H9 (cell line): ENCODE results near the gene EXOC2. TPM values are rescaled to one million over a fixed set of nuclear protein-coding genes. Genes with fewer than 3 reads are reported as not detected.

Experiments used
- DNase-seq: peaks from one replicate; pipeline ENCODE4 v3.0.0-alpha.2; 2017
- H2AFZ ChIP-seq: one replicate; pipeline ENCODE4 v1.6.1; 2013; ENCODE audit warnings: mild to moderate bottlenecking, low read length, control low read depth, moderate library complexity
- H2AK5ac ChIP-seq: 2 replicates; pipeline ENCODE4 v1.6.1; 2013; ENCODE audit warnings: low read length, control low read depth, mixed read lengths; ENCODE audit not compliant: insufficient read length
- H2BK120ac ChIP-seq: one replicate; pipeline ENCODE4 v1.6.1; 2013; ENCODE audit warnings: low read depth, mild to moderate bottlenecking, low read length, control low read depth, inconsistent platforms; ENCODE audit not compliant: poor library complexity, severe bottlenecking
- H2BK12ac ChIP-seq: 2 replicates; pipeline ENCODE4 v1.6.1; 2013; ENCODE audit warnings: low read length, control low read depth, mixed read lengths, low read depth; ENCODE audit not compliant: insufficient read length
- H2BK15ac ChIP-seq: 2 replicates; pipeline ENCODE4 v1.6.1; 2013; ENCODE audit warnings: low read depth, low read length, control low read depth
- H2BK20ac ChIP-seq: one replicate; pipeline ENCODE4 v1.6.1; 2013; ENCODE audit warnings: low read depth, mild to moderate bottlenecking, low read length, control low read depth, inconsistent platforms; ENCODE audit not compliant: poor library complexity, severe bottlenecking
- H2BK5ac ChIP-seq: 2 replicates; pipeline ENCODE4 v1.6.1; 2013; ENCODE audit warnings: low read length, control low read depth, mixed read lengths; ENCODE audit not compliant: insufficient read length
- H3K14ac ChIP-seq: 2 replicates; pipeline ENCODE4 v1.6.1; 2013; ENCODE audit warnings: low read length, control low read depth; ENCODE audit not compliant: insufficient read depth
- H3K18ac ChIP-seq: 2 replicates; pipeline ENCODE4 v1.6.1; 2013; ENCODE audit warnings: low read depth, mild to moderate bottlenecking, mixed read lengths, low read length, control low read depth; ENCODE audit not compliant: insufficient read length
- H3K23ac ChIP-seq: 2 replicates; pipeline ENCODE4 v1.6.1; 2013; ENCODE audit warnings: low read length, control low read depth, mixed read lengths, low read depth; ENCODE audit not compliant: insufficient read length
- H3K23me2 ChIP-seq: 2 replicates; pipeline ENCODE4 v1.6.1; 2013; ENCODE audit warnings: low read depth, mild to moderate bottlenecking, mixed read lengths, low read length, control low read depth; ENCODE audit not compliant: insufficient read length, poor library complexity, severe bottlenecking
- H3K27ac ChIP-seq: 2 replicates; pipeline ENCODE4 v1.5.1; 2013; ENCODE audit warnings: low read length, control low read depth, mixed read lengths, low read depth; ENCODE audit not compliant: insufficient read length
- H3K27me3 ChIP-seq: 2 replicates; pipeline ENCODE4 v1.6.1; 2013; ENCODE audit warnings: low read length, control low read depth, inconsistent platforms; ENCODE audit not compliant: insufficient read depth
- H3K4ac ChIP-seq: 2 replicates; pipeline ENCODE4 v1.6.1; 2013; ENCODE audit warnings: low read depth, mild to moderate bottlenecking, control low read depth, inconsistent platforms, low read length, moderate library complexity
- H3K4me1 ChIP-seq: 2 replicates; pipeline ENCODE4 v1.6.1; 2013; ENCODE audit warnings: low read length, control low read depth, inconsistent platforms; ENCODE audit not compliant: insufficient read depth
- H3K4me2 ChIP-seq: 2 replicates; pipeline ENCODE4 v1.6.1; 2013; ENCODE audit warnings: low read length, control low read depth, mixed read lengths; ENCODE audit not compliant: insufficient read length, insufficient read depth
- H3K56ac ChIP-seq: 2 replicates; pipeline ENCODE4 v1.6.1; 2013; ENCODE audit warnings: low read depth, mild to moderate bottlenecking, mixed read lengths, low read length, control low read depth; ENCODE audit not compliant: insufficient read length
- H3K79me1 ChIP-seq: 2 replicates; pipeline ENCODE4 v1.6.1; 2013; ENCODE audit warnings: low read depth, mild to moderate bottlenecking, moderate library complexity, low read length, control low read depth, inconsistent platforms; ENCODE audit not compliant: insufficient read depth, poor library complexity, severe bottlenecking
- H3K79me2 ChIP-seq: 2 replicates; pipeline ENCODE4 v1.6.1; 2013; ENCODE audit warnings: low read length, control low read depth, inconsistent platforms; ENCODE audit not compliant: insufficient read depth
- H3K9ac ChIP-seq: 2 replicates; pipeline ENCODE4 v1.6.1; 2013; ENCODE audit warnings: low read length, control low read depth, mixed read lengths; ENCODE audit not compliant: insufficient read length; ENCODE audit errors: extremely low read depth
- H3K9me3 ChIP-seq: one replicate; pipeline ENCODE4 v1.6.1; 2013; ENCODE audit warnings: low read depth, low read length, inconsistent platforms; ENCODE audit not compliant: control insufficient read depth
- H3T11ph ChIP-seq: one replicate; pipeline ENCODE4 v1.6.1; 2013; ENCODE audit warnings: mild to moderate bottlenecking, low read length, control low read depth, inconsistent platforms
- H4K20me1 ChIP-seq: one replicate; pipeline ENCODE4 v1.6.1; 2013; ENCODE audit not compliant: control insufficient read depth, insufficient read length, insufficient read depth
- H4K5ac ChIP-seq: 2 replicates; pipeline ENCODE4 v1.6.1; 2013; ENCODE audit warnings: low read depth, mild to moderate bottlenecking, mixed read lengths, low read length, control low read depth; ENCODE audit not compliant: insufficient read length
- H4K8ac ChIP-seq: replicated peaks from 2 replicates; pipeline ENCODE4 v1.6.1; 2013; ENCODE audit warnings: low read length, control low read depth, mixed read lengths, low read depth; ENCODE audit not compliant: insufficient read length
- H4K91ac ChIP-seq: 2 replicates; pipeline ENCODE4 v1.6.1; 2013; ENCODE audit warnings: low read depth, mild to moderate bottlenecking, moderate library complexity, mixed read lengths, low read length, control low read depth; ENCODE audit not compliant: insufficient read length
- H3K27ac Mint-ChIP-seq, 3 experiments: 2 replicates in 2 of 3; 3 replicates in 1 of 3; pipeline ENCODE4 v1.8.0; 2020 to 2021; ENCODE audit warnings: mixed read lengths in 3 of 3, mild to moderate bottlenecking in 1 of 3, moderate library complexity in 1 of 3
- H3K27me3 Mint-ChIP-seq: 2 replicates; pipeline ENCODE4 v1.8.0; 2021; ENCODE audit warnings: low read depth, mild to moderate bottlenecking, moderate library complexity, mixed read lengths
- H3K36me3 Mint-ChIP-seq, 3 experiments: 2 replicates in 2 of 3; 3 replicates in 1 of 3; pipeline ENCODE4 v1.8.0; 2020 to 2021; ENCODE audit warnings: low read depth in 3 of 3, mixed read lengths in 3 of 3; ENCODE audit not compliant: insufficient read depth in 1 of 3
- H3K4me1 Mint-ChIP-seq, 2 experiments: 2 replicates each; pipeline ENCODE4 v1.8.0; 2020; ENCODE audit warnings: mixed read lengths in 2 of 2
- H3K4me3 Mint-ChIP-seq, 2 experiments: 2 replicates in 1 of 2; 3 replicates in 1 of 2; pipeline ENCODE4 v1.8.0; 2020 to 2021; ENCODE audit warnings: mild to moderate bottlenecking in 2 of 2, mixed read lengths in 2 of 2, moderate library complexity in 1 of 2
- H3K9me3 Mint-ChIP-seq, 2 experiments: 2 replicates in 1 of 2; 3 replicates in 1 of 2; pipeline ENCODE4 v1.8.0; 2020; ENCODE audit warnings: mild to moderate bottlenecking in 2 of 2, mixed read lengths in 2 of 2, moderate library complexity in 1 of 2
- CTCF ChIP-seq: fragments of 200-600 bp; sonication (generic); conservative IDR thresholded peaks from 3 replicates; pipeline ENCODE4 v1.8.0; 2021; ENCODE audit warnings: antibody characterized with exemption, mild to moderate bottlenecking
- WGBS: extraction: QIAGEN DNeasy Blood & Tissue Kit; methylation state at CpG from one replicate; pipeline ENCODE4 v1.1.7; 2013; ENCODE audit warnings: missing lambda C conversion rate, low lambda C conversion rate, mixed read lengths; ENCODE audit not compliant: insufficient read length; ENCODE audit errors: extremely low coverage; 5-methylcytosine and 5-hydroxymethylcytosine counted together
- total RNA-seq: library from RNA; stranded (reverse); gene quantifications from 2 replicates; pipeline ENCODE4 v1.2.1, GENCODE V29; 2021

The EXOC2 gene
- total RNA-seq, 1 experiment from 2014 or later: 29.9 TPM

- H4K91ac ChIP-seq: no peak overlapping the region
- no peaks in the 10 kb centered on the region for H3K4me1 ChIP-seq
- H2AK5ac ChIP-seq: no peak overlapping the region
- no peaks in the 10 kb centered on the region for H3K79me2 ChIP-seq
- no peak overlapping the region for H4K8ac ChIP-seq
- Mint-ChIP-seq H3K4me1 (no peaks in the 10 kb centered on the region), H3K27me3 (no peaks in the 10 kb centered on the region), H3K9me3 (no peaks in the 10 kb centered on the region), H3K36me3 (peaks cover 11 to 23% (median 20%) of the 10 kb centered on the region in 3 experiments; a peak in 6 of 7 replicates), H3K4me3 (no peak overlapping the region), H3K27ac (peak overlapping the region in 1 of 3 experiments; percentile 22; a peak in 1 of 7 replicates)
- no peak overlapping the region for H3K14ac ChIP-seq
- H2BK120ac ChIP-seq: no peak overlapping the region
- no peaks in the 10 kb centered on the region for H3K23me2 ChIP-seq
- TF ChIP-seq CTCF: no peak
- H3T11ph ChIP-seq: no peak overlapping the region
- DNase-seq: no peak
- H3K4ac ChIP-seq: no peak overlapping the region
- H2BK15ac ChIP-seq: no peak overlapping the region
- no peaks in the 10 kb centered on the region for H3K9me3 ChIP-seq
- H2AFZ ChIP-seq: no peak overlapping the region
- H3K79me1 ChIP-seq: no peaks in the 10 kb centered on the region
- no peak overlapping the region for H3K4me2 ChIP-seq
- H3K9ac ChIP-seq: no peak overlapping the region
- H2BK5ac ChIP-seq: no peak overlapping the region
- no peak overlapping the region for H3K18ac ChIP-seq
- H3K27me3 ChIP-seq: no peaks in the 10 kb centered on the region
- H3K56ac ChIP-seq: no peak overlapping the region
- no peak overlapping the region for H3K23ac ChIP-seq
- no peaks in the 10 kb centered on the region for H4K20me1 ChIP-seq
- no peak overlapping the region for H2BK20ac ChIP-seq
- no peak overlapping the region for H4K5ac ChIP-seq
- no peak overlapping the region for H3K27ac ChIP-seq
- no peak overlapping the region for H2BK12ac ChIP-seq
- WGBS: no CpG with 5 or more reads among the region's 18 CpGs
Measured at GRCh38 chr6:528989-529388, 163.9 kb downstream of the EXOC2 start.
